ENCODE results near the gene GRIA1. TPM values are rescaled to one million over a fixed set of nuclear protein-coding genes. Genes with fewer than 3 reads are reported as not detected.

GRIA1 gene
- total RNA-seq, 4 donors from 2014 or later, result 0.27 to 1.9 (median 0.99) TPM

- Histone ChIP-seq H3K27me3 (no peaks in the 10 kb centered on the region), H3K4me1 (no peaks in the 10 kb centered on the region), H3K4me3 (no peak overlapping the region), H3K27ac (no peak overlapping the region), H3K36me3 (no peaks in the 10 kb centered on the region), H3K9me3 (no peaks in the 10 kb centered on the region)
- ATAC-seq, result no peak
- TF ChIP-seq CTCF (IDR thresholded peaks at IDR 0.05) (no peak), EP300 (IDR thresholded peaks at IDR 0.05) (no peak), POLR2AphosphoS5 (IDR thresholded peaks at IDR 0.05) (no peak), POLR2A (IDR thresholded peaks at IDR 0.05) (no peak)
Observed at GRCh38 chr5:153783362-153783658, 292.8 kb downstream of the GRIA1 start.

- TF ChIP-seq EP300 (IDR thresholded peaks at IDR 0.05) (no peak), CTCF (IDR thresholded peaks at IDR 0.05) (no peak), POLR2AphosphoS5 (IDR thresholded peaks at IDR 0.05) (no peak), POLR2A (IDR thresholded peaks at IDR 0.05) (no peak)
- WGBS, 2 donors (ENCODE audit: low coverage in 1 of 2), result 67 to 71% methylated on average over 2 to 3 of the region's 3 CpGs
- H3K4me3 ChIP-seq, result no peak overlapping the region
- no peaks in the 10 kb centered on the region for H3K27me3 ChIP-seq
- ATAC-seq, result no peak
- H3K9me3 ChIP-seq, result no peaks in the 10 kb centered on the region
- no peak overlapping the region for H3K27ac ChIP-seq
- H3K36me3 ChIP-seq, result no peaks in the 10 kb centered on the region
- no peaks in the 10 kb centered on the region for H3K4me1 ChIP-seq
Observed at GRCh38 chr5:153784277-153784676, 293.8 kb downstream of the GRIA1 start.

GRCh38 chr5:153791339-153791738 lies 300.9 kb downstream of the GRIA1 start:
- TF ChIP-seq POLR2AphosphoS5 (IDR thresholded peaks at IDR 0.05) (no peak), POLR2A (IDR thresholded peaks at IDR 0.05) (no peak), EP300 (IDR thresholded peaks at IDR 0.05) (no peak), CTCF (IDR thresholded peaks at IDR 0.05) (no peak)
- no peak for ATAC-seq
- H3K4me3 ChIP-seq, result no peak overlapping the region
- H3K36me3 ChIP-seq, result no peaks in the 10 kb centered on the region
- no peaks in the 10 kb centered on the region for H3K27me3 ChIP-seq
- H3K9me3 ChIP-seq, result no peaks in the 10 kb centered on the region
- H3K4me1 ChIP-seq, result no peaks in the 10 kb centered on the region
- no peak overlapping the region for H3K27ac ChIP-seq
- WGBS, 2 donors (ENCODE audit: low coverage in 1 of 2), result 82 to 96% methylated on average over 2 of the region's 2 CpGs

DNA sequence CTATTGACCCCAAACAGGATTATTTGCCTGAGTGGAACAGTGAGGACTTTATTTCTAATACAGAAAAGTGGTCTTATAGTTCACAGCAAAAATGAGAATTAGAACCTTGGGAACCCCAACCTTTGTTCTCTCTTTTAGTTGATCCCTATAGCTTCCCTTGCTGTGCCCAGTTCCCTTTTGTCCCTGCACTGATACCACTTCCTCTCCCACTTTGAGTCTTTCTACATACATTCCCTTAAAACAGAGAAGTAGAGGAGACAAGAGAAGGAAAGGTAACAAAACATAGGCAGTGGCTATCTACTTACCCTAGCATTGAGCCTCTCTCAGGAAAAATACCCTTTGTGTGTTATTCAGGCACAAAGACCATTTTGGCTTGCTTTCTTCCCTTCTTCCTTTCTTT lies 301.8 kb downstream of the GRIA1 start:
- no peak overlapping the region for H3K4me3 ChIP-seq
- ATAC-seq, result no peak
- H3K27me3 ChIP-seq, result no peaks in the 10 kb centered on the region
- TF ChIP-seq EP300 (IDR thresholded peaks at IDR 0.05) (no peak), CTCF (IDR thresholded peaks at IDR 0.05) (no peak)
- no peaks in the 10 kb centered on the region for H3K36me3 ChIP-seq
- no peaks in the 10 kb centered on the region for H3K4me1 ChIP-seq
- H3K9me3 ChIP-seq, result no peaks in the 10 kb centered on the region
- no peak overlapping the region for H3K27ac ChIP-seq

DNA sequence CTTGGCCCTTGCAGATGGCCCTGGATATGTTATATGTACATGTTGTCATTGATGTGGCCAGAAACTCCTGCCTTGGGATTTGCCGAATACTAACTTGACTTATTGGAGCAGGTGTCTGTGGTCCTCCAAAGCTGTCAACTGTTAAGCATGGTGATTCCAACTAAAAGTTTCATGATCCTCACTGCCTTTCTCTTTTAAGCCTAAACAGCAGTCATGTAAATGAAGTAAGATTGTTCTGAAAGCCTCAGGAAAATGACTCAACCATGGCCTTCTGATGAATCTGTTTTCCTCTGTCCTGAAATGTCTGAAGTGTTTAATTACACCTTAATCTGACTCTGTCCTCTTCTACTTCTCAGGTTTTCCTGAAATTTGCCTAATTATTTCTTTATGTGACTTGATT lies 303.2 kb downstream of the GRIA1 start:
- Histone ChIP-seq H3K4me1 (no peaks in the 10 kb centered on the region), H3K9me3 (no peaks in the 10 kb centered on the region), H3K27ac (no peak overlapping the region), H3K36me3 (no peaks in the 10 kb centered on the region), H3K4me3 (no peak overlapping the region), H3K27me3 (no peaks in the 10 kb centered on the region)
- ATAC-seq, result no peak
- TF ChIP-seq CTCF (IDR thresholded peaks at IDR 0.05) (no peak), EP300 (IDR thresholded peaks at IDR 0.05) (no peak), POLR2AphosphoS5 (IDR thresholded peaks at IDR 0.05) (no peak), POLR2A (IDR thresholded peaks at IDR 0.05) (no peak)
- WGBS, 2 donors (ENCODE audit: low coverage in 1 of 2), result 73 to 100% methylated on average over 1 of the region's 1 CpG

Data from gastroesophageal sphincter (tissue), 4 donors.